Measurements from ENCODE around the gene ECHS1. TPM values are rescaled to one million over a fixed set of nuclear protein-coding genes. Genes with fewer than 3 reads are reported as not detected.

ECHS1 gene
- total and polyA plus RNA-seq, 4 experiments from 2014 or later, result 29.7 to 117 (median 56.0) TPM

DNA sequence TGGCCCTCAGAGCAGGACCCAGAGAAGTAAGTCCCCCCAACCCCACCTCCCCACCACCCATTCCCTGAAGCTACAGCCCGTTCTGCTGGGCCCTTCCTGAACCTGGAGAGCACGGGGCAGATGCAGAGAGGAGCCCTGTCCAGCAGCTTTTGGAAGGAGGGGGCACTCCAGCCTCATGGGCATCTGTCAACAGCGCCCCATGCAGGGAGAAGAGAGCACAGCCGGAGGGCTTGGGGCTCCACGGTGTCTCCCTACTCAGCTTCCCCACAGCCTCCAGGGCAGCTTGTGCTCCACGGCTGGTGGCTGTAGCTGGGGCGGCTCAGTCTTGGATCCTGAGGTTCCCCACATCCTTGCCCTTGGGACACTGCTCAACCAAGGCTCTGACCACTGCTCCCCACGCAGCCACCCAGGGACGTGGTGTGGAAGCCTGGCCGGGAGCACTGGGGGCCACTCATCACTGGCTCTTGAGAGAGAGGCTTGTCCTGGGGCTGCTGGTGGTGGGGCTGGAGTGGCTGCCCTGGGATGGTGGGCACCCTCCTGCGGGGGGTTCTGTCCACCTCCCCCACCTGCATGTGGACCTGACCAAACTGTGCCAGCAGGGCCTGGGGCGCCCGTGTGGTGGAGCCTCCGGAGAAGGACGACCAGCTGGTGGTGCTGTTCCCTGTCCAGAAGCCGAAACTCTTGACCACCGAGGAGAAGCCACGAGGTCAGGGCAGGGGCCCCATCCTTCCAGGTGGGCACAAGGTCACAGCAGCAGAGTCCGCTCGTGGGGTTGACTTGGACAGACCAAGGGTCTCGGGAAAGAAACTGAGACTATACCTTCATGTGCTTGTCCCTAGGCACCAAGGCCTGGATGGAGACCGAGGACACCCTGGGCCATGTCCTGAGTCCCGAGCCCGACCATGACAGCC, 21.5 kb downstream of the ECHS1 start:
- H3K4me3 ChIP-seq (ENCODE audit: low read length in 2 of 2), result no peak overlapping the region
- intact Hi-C loops (cut with micrococcal nuclease), result no loop called here
- peak in 1 of 5 donors; percentile 36 for DNase-seq
- ChIA-PET POLR2A (ENCODE audit: partially characterized antibody) (no interaction called here), CTCF (ENCODE audit: partially characterized antibody) (interaction anchor here (1.1 kb wide), 1 partner anchor 22 kb away, joined by 3 read pairs; no protein-coding TSS in a partner anchor)
- H3K27ac Mint-ChIP-seq, result no peak overlapping the region
- H3K27me3 ChIP-seq (ENCODE audit: insufficient read depth, low read length), result peaks cover 4% of the 10 kb centered on the region
- no peaks in the 10 kb centered on the region for H3K36me3 ChIP-seq (ENCODE audit: insufficient read depth, low read length)
- no peaks in the 10 kb centered on the region for H3K9me3 ChIP-seq (ENCODE audit: control insufficient read depth in 1 of 2, low read length in 2 of 2)
- peaks cover 4 to 6% of the 10 kb centered on the region in 2 donors for H3K27me3 Mint-ChIP-seq
- H3K4me3 Mint-ChIP-seq, result no peak overlapping the region
- H3K27ac ChIP-seq (ENCODE audit: low read depth, low read length), result no peak overlapping the region
- H3K4me1 ChIP-seq (ENCODE audit: insufficient read depth, low read length), result peaks cover 6% of the 10 kb centered on the region
- peaks cover 0 to 4% (median 2%) of the 10 kb centered on the region in 4 donors for H3K4me1 Mint-ChIP-seq
- H3K9me3 Mint-ChIP-seq, result no peaks in the 10 kb centered on the region
- H3K36me3 Mint-ChIP-seq, result no peaks in the 10 kb centered on the region

- H3K4me1 ChIP-seq (ENCODE audit: insufficient read depth, low read length), result no peaks in the 10 kb centered on the region
- Mint-ChIP-seq H3K9me3 (no peaks in the 10 kb centered on the region), H3K27ac (no peak overlapping the region), H3K4me3 (no peak overlapping the region), H3K4me1 (peaks cover 0 to 3% (median under 1%) of the 10 kb centered on the region in 4 donors), H3K36me3 (no peaks in the 10 kb centered on the region), H3K27me3 (peaks cover 4 to 6% of the 10 kb centered on the region in 2 donors)
- CTCF ChIA-PET (ENCODE audit: partially characterized antibody), result interaction anchor here (1.1 kb wide), 1 partner anchor 21 kb away, joined by 3 read pairs; no protein-coding TSS in a partner anchor
- no peak overlapping the region for H3K27ac ChIP-seq (ENCODE audit: low read depth, low read length)
- no peaks in the 10 kb centered on the region for H3K9me3 ChIP-seq (ENCODE audit: control insufficient read depth in 1 of 2, low read length in 2 of 2)
- peak in 1 of 5 donors; percentile 5 for DNase-seq
- no peak overlapping the region for H3K4me3 ChIP-seq (ENCODE audit: low read length in 2 of 2)
- intact Hi-C loops (cut with micrococcal nuclease), result no loop called here
- no peaks in the 10 kb centered on the region for H3K36me3 ChIP-seq (ENCODE audit: insufficient read depth, low read length)
- POLR2A ChIA-PET (ENCODE audit: partially characterized antibody), result no interaction called here
- peaks cover 4% of the 10 kb centered on the region for H3K27me3 ChIP-seq (ENCODE audit: insufficient read depth, low read length)
Observed at GRCh38 chr10:133350950-133351329, 22.2 kb downstream of the ECHS1 start.

GRCh38 chr10:133350283-133350949, 22.7 kb downstream of the ECHS1 start:
- POLR2A ChIA-PET (ENCODE audit: partially characterized antibody), result no interaction called here
- CTCF ChIA-PET (ENCODE audit: partially characterized antibody), result interaction anchor here (1.1 kb wide), 1 partner anchor 21 kb away, joined by 3 read pairs; no protein-coding TSS in a partner anchor

GRCh38 chr10:133349577-133350011, 23.6 kb downstream of the ECHS1 start:
- Mint-ChIP-seq H3K4me1 (peaks cover 0 to 3% (median under 1%) of the 10 kb centered on the region in 4 donors), H3K9me3 (no peaks in the 10 kb centered on the region), H3K4me3 (no peak overlapping the region), H3K27ac (no peak overlapping the region), H3K27me3 (peaks cover 15 to 19% of the 10 kb centered on the region in 2 donors), H3K36me3 (no peaks in the 10 kb centered on the region)
- no peak overlapping the region for H3K4me3 ChIP-seq (ENCODE audit: low read length in 2 of 2)
- H3K4me1 ChIP-seq (ENCODE audit: insufficient read depth, low read length), result no peaks in the 10 kb centered on the region
- CTCF ChIA-PET (ENCODE audit: partially characterized antibody), result no interaction called here
- POLR2A ChIA-PET (ENCODE audit: partially characterized antibody), result no interaction called here
- peaks cover 4% of the 10 kb centered on the region for H3K27me3 ChIP-seq (ENCODE audit: insufficient read depth, low read length)
- no peaks in the 10 kb centered on the region for H3K36me3 ChIP-seq (ENCODE audit: insufficient read depth, low read length)
- DNase-seq, result no peak
- H3K9me3 ChIP-seq (ENCODE audit: control insufficient read depth in 1 of 2, low read length in 2 of 2), result no peaks in the 10 kb centered on the region
- intact Hi-C loops (cut with micrococcal nuclease), result no loop called here
- H3K27ac ChIP-seq (ENCODE audit: low read depth, low read length), result no peak overlapping the region

More at GRCh38 chr10:133350283-133350949, 22.7 kb downstream of the ECHS1 start:
- intact Hi-C loops (cut with micrococcal nuclease), result no loop called here
- peaks cover 0 to 3% (median under 1%) of the 10 kb centered on the region in 4 donors for H3K4me1 Mint-ChIP-seq
- peak overlapping the region in 1 of 7 donors; percentile 63 for H3K27ac Mint-ChIP-seq
- H3K36me3 Mint-ChIP-seq, result no peaks in the 10 kb centered on the region
- peaks cover 4% of the 10 kb centered on the region for H3K27me3 ChIP-seq (ENCODE audit: insufficient read depth, low read length)
- no peaks in the 10 kb centered on the region for H3K9me3 ChIP-seq (ENCODE audit: control insufficient read depth in 1 of 2, low read length in 2 of 2)
- H3K9me3 Mint-ChIP-seq, result no peaks in the 10 kb centered on the region
- no peaks in the 10 kb centered on the region for H3K36me3 ChIP-seq (ENCODE audit: insufficient read depth, low read length)
- H3K4me3 ChIP-seq (ENCODE audit: low read length in 2 of 2), result no peak overlapping the region
- no peaks in the 10 kb centered on the region for H3K4me1 ChIP-seq (ENCODE audit: insufficient read depth, low read length)
- DNase-seq, result peak in 1 of 5 donors; percentile 23
- H3K4me3 Mint-ChIP-seq, result no peak overlapping the region
- peaks cover 9 to 11% of the 10 kb centered on the region in 2 donors for H3K27me3 Mint-ChIP-seq
- no peak overlapping the region for H3K27ac ChIP-seq (ENCODE audit: low read depth, low read length)

GRCh38 chr10:133349160-133349568, 24.0 kb downstream of the ECHS1 start:
- no peaks in the 10 kb centered on the region for H3K9me3 Mint-ChIP-seq
- H3K27me3 Mint-ChIP-seq, result peaks cover 17 to 24% of the 10 kb centered on the region in 2 donors
- peak overlapping the region in 1 of 7 donors; percentile 77 for H3K27ac Mint-ChIP-seq
- Histone ChIP-seq H3K27me3 (ENCODE audit: insufficient read depth, low read length) (peaks cover 4% of the 10 kb centered on the region), H3K4me1 (ENCODE audit: insufficient read depth, low read length) (no peaks in the 10 kb centered on the region), H3K27ac (ENCODE audit: low read depth, low read length) (no peak overlapping the region), H3K4me3 (ENCODE audit: low read length in 2 of 2) (no peak overlapping the region), H3K36me3 (ENCODE audit: insufficient read depth, low read length) (no peaks in the 10 kb centered on the region), H3K9me3 (ENCODE audit: control insufficient read depth in 1 of 2, low read length in 2 of 2) (no peaks in the 10 kb centered on the region)
- POLR2A ChIA-PET (ENCODE audit: partially characterized antibody), result no interaction called here
- H3K4me1 Mint-ChIP-seq, result peaks cover 0 to 3% (median under 1%) of the 10 kb centered on the region in 4 donors
- no peak for DNase-seq
- H3K4me3 Mint-ChIP-seq, result peak overlapping the region in 1 of 8 donors; percentile 49
- H3K36me3 Mint-ChIP-seq, result no peaks in the 10 kb centered on the region
- CTCF ChIA-PET (ENCODE audit: partially characterized antibody), result no interaction called here
- intact Hi-C loops (cut with micrococcal nuclease), result no loop called here

DNA sequence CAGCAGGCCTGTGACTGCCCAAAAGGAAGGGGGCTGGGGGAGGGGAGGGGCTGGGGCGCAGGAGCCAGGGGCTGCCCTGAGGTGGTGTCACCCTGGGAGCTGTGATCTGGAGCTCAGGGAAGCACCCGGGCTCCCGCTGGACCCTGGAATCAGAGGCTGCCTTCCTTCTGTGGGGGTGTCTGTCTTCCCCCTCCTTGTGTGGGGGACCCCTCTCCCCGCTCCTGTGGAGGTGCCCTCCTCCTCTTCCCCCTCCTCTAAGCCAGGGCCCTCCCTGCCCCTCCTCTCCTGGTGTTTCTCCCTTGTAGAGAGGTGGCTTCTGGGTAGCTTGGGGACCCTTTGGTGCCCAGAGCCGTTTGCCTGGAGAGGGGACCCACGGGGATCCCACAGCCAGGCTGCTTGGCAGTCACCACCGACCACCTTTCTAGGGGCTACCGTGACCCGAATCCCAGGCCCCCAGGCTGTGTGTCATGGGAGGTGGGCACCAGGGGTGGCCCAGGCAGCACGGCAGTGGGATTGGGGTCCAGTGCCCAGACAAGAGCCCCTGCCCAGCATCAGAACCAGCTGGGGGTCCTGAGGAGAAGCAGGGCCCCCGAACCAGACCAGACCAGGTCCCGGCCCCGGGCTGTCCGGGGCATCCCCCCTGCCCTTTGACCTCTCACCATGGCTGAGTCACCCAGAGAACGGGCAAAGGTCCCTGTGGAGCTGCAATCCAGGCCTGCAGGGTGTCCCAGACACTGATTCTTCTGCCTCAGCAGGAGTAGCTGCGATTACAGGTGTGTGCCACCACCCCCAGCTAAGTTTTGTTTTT, 25.2 kb downstream of the ECHS1 start:
- no peaks in the 10 kb centered on the region for H3K4me1 ChIP-seq (ENCODE audit: insufficient read depth, low read length)
- no peak overlapping the region for H3K4me3 Mint-ChIP-seq
- H3K4me1 Mint-ChIP-seq, result peaks cover 0 to 3% (median under 1%) of the 10 kb centered on the region in 4 donors
- no peak overlapping the region for H3K27ac ChIP-seq (ENCODE audit: low read depth, low read length)
- ChIA-PET POLR2A (ENCODE audit: partially characterized antibody) (interaction anchor here (1.1 to 1.7 kb wide), 2 partner anchors 9 to 11 kb away, joined by 5 read pairs; partner anchors contain the start of genes CALY and FUOM), CTCF (ENCODE audit: partially characterized antibody) (no interaction called here)
- peaks cover 9% of the 10 kb centered on the region for H3K27me3 ChIP-seq (ENCODE audit: insufficient read depth, low read length)
- H3K4me3 ChIP-seq (ENCODE audit: low read length in 2 of 2), result no peak overlapping the region
- no peaks in the 10 kb centered on the region for H3K36me3 Mint-ChIP-seq
- no peaks in the 10 kb centered on the region for H3K9me3 Mint-ChIP-seq
- peaks cover 20 to 29% of the 10 kb centered on the region in 2 donors for H3K27me3 Mint-ChIP-seq
- H3K27ac Mint-ChIP-seq, result no peak overlapping the region
- no peak for DNase-seq
- H3K9me3 ChIP-seq (ENCODE audit: control insufficient read depth in 1 of 2, low read length in 2 of 2), result no peaks in the 10 kb centered on the region
- no peaks in the 10 kb centered on the region for H3K36me3 ChIP-seq (ENCODE audit: insufficient read depth, low read length)
- intact Hi-C loops (cut with micrococcal nuclease), result no loop called here

Data from CD4-positive, alpha-beta memory T cell (primary cell).